Choroid plexus epithelial cell (primary cell): ENCODE data around the gene ANKS6.

ENCODE experiments used
- DNase-seq: peaks from one replicate; pipeline ENCODE4 v3.0.0-alpha.2; 2010; ENCODE audit warnings: low read depth
- H3K4me3 ChIP-seq: 2 replicates; pipeline ENCODE4 v1.5.1; 2011; ENCODE audit warnings: low read depth, mild to moderate bottlenecking, control low read depth, low read length, moderate library complexity
- TF ChIP-seq, protein P1 (sequence below): conservative IDR thresholded peaks from 2 replicates; pipeline ENCODE4 v1.5.1; 2011; ENCODE audit warnings: low read depth, mild to moderate bottlenecking, control low read depth, inconsistent platforms, low read length, moderate library complexity

Gene ANKS6

GRCh38 chr9:98786750-98787510 is 9.4 kb downstream of the ANKS6 start:
- no peak for DNase-seq
- H3K4me3 ChIP-seq, result no peak overlapping the region
- TF ChIP-seq, protein P1, sequence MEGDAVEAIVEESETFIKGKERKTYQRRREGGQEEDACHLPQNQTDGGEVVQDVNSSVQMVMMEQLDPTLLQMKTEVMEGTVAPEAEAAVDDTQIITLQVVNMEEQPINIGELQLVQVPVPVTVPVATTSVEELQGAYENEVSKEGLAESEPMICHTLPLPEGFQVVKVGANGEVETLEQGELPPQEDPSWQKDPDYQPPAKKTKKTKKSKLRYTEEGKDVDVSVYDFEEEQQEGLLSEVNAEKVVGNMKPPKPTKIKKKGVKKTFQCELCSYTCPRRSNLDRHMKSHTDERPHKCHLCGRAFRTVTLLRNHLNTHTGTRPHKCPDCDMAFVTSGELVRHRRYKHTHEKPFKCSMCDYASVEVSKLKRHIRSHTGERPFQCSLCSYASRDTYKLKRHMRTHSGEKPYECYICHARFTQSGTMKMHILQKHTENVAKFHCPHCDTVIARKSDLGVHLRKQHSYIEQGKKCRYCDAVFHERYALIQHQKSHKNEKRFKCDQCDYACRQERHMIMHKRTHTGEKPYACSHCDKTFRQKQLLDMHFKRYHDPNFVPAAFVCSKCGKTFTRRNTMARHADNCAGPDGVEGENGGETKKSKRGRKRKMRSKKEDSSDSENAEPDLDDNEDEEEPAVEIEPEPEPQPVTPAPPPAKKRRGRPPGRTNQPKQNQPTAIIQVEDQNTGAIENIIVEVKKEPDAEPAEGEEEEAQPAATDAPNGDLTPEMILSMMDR, result no peak

DNA sequence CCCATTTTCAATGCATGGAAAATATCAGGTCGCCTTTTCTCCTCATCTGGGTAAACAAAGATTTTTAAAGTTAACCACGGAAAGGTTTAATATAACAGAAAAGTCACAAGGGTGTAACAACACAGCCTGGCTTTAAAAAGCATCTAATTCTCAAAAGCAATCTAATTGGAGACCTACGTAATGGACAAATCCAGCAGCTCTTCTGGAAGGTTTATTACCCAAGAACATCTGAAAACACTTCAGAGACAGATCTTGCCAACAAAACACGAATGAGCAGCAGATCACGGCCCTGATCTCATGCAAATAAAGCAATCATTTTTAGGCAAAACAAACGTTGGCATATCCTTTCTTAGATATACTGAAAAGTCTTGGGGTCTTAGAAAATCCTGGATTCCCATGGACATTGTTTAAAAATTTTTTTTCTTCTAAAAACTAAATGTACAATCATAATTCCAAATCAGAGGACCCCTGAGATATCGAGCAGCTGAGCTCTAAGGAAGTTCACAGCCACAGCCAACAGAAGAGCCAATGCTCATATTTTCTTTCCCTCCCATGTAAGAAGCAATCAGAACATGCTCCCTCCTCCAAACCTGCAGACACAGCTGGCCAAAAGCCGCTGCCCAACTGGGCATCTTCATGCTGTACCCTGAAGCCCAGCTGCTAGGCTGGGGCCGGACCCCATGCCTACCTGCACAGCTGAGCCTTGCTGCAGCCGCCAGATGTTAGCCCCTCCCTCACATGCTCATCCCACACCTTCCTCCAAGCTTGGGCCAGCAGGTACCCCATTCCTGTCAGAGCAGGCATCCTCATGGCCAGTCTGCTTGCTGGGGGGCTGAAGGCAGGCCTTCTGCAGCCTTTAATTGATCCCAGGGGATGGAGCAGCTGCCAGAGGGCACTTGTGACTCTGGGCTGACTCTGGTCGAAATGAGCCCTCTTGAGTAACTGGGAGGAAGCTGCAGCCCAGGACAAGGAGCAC is 11.2 kb downstream of the ANKS6 start:
- no peak overlapping the region for H3K4me3 ChIP-seq
- DNase-seq, result no peak
- TF ChIP-seq, protein P1, result no peak

GRCh38 chr9:98783518-98784226 is 12.7 kb downstream of the ANKS6 start:
- TF ChIP-seq, protein P1, result no peak
- no peak for DNase-seq
- no peak overlapping the region for H3K4me3 ChIP-seq

- TF ChIP-seq, protein P1, result no peak
- DNase-seq, result no peak
- H3K4me3 ChIP-seq, result no peak overlapping the region
Observed at GRCh38 chr9:98781588-98782383, 14.6 kb downstream of the ANKS6 start.

DNA sequence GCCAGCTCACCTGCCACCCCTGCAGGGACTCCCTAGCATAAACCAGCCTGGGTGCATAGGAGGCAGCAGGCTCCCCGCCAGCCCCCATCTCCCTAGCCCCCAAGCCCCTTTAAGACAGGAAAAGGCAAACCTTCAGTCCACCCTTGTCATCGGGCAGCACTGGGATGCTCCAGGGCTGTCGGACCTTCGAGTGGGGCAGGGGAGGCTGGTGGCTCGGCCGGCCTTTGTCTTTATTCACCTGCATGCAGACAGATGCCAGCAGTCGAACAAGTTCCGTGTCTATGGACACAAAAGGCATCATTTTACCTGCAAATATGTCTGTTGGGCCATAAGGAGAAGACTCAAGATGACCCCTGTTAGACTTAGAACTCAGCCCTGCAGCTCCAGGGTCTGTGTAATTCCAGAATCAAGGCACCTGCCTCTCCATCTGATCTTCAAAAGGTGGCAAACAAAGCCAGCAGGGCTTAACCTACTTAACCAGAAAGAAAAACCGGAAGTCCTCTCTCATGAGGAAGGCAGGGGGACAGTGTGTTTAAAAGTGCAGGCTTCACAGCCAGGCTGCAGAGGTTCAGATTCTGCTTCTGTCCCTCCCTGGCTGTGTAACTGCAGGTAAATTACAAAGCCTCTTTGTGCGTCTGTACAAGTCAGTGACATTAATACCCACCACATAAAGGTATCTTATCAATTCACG is 16.2 kb downstream of the ANKS6 start:
- DNase-seq, result no peak
- no peak overlapping the region for H3K4me3 ChIP-seq
- TF ChIP-seq, protein P1, result no peak
